Fibroblast of peridontal ligament (primary cell): Measurements from ENCODE around the gene DAP.
A peak's percentile ranks its signal among the peaks of the same experiment; 100 is the strongest.
"Not testable (repeated sequence)": the region's sequence is repeated elsewhere in the genome, so short reads cannot be mapped to it uniquely, and the experiment has no call there.

Experiments used
- DNase-seq: peaks from one replicate; pipeline ENCODE4 v3.0.0-alpha.2; 2010; ENCODE audit errors: extremely low read depth

DAP gene

GRCh38 chr5:10734832-10735523, 26.1 kb downstream of the DAP start:
- DNase-seq, result no peak

- no peak for DNase-seq
Observed at GRCh38 chr5:10734037-10734709, 26.9 kb downstream of the DAP start.

- no peak for DNase-seq
Observed at GRCh38 chr5:10733426-10733825, 27.6 kb downstream of the DAP start.

GRCh38 chr5:10731913-10732312, 29.1 kb downstream of the DAP start:
- DNase-seq, result no peak

- DNase-seq, result no peak
Observed at GRCh38 chr5:10730043-10730351, 31.0 kb downstream of the DAP start.

- no peak for DNase-seq
Observed at GRCh38 chr5:10729320-10730042, 31.6 kb downstream of the DAP start.

GRCh38 chr5:10728679-10729078, 32.4 kb downstream of the DAP start:
- DNase-seq, result no peak

GRCh38 chr5:10727861-10728260, 33.2 kb downstream of the DAP start:
- no peak for DNase-seq

GRCh38 chr5:10726913-10727517, 34.0 kb downstream of the DAP start:
- no peak for DNase-seq

- DNase-seq, result no peak
Observed at GRCh38 chr5:10726179-10726912, 34.7 kb downstream of the DAP start.

GRCh38 chr5:10725636-10726035, 35.4 kb downstream of the DAP start:
- no peak for DNase-seq

GRCh38 chr5:10724781-10725507, 36.1 kb downstream of the DAP start:
- peak; percentile 88 for DNase-seq

GRCh38 chr5:10723514-10723913, 37.5 kb downstream of the DAP start:
- DNase-seq, result no peak

GRCh38 chr5:10720766-10721165, 40.3 kb downstream of the DAP start:
- not testable (repeated sequence) for DNase-seq

- DNase-seq, result peak; percentile 84
Observed at GRCh38 chr5:10719965-10720364, 41.1 kb downstream of the DAP start.

GRCh38 chr5:10718617-10719016, 42.4 kb downstream of the DAP start:
- not testable (repeated sequence) for DNase-seq

- DNase-seq, result not testable (repeated sequence)
Observed at GRCh38 chr5:10716825-10717224, 44.2 kb downstream of the DAP start.

GRCh38 chr5:10715605-10716290, 45.3 kb downstream of the DAP start:
- no peak for DNase-seq

GRCh38 chr5:10712574-10713366, 48.3 kb downstream of the DAP start:
- DNase-seq, result no peak

- no peak for DNase-seq
Observed at GRCh38 chr5:10711562-10711961, 49.5 kb downstream of the DAP start.
